Measurements from ENCODE around the gene NFATC1. TPM values are rescaled to one million over a fixed set of nuclear protein-coding genes. Genes with fewer than 3 reads are reported as not detected.
"Not testable (repeated sequence)": the region's sequence is repeated elsewhere in the genome, so short reads cannot be mapped to it uniquely, and the experiment has no call there.

The NFATC1 gene
- total RNA-seq, 2 experiments from 2014 or later: 94.2 to 98.5 TPM

DNA sequence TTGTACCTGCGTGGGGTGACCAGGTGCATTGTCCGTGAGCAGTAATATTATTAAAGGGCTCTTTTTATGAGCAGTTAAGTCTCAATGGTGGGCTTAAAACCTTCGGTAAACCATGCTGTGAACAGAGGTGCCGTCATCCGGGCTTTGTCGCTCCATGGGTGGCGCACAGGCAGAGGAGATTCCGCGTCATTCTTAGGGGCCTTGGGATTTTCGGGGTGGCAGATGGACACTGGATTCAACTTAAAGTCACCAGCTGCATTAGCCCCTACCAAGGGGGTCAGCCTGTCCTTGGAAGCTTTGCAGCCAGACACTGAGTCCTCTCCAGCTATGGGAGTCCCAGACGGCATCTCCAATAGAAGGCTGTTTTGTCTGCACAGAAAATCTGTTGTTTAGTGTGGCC, 107.7 kb downstream of the NFATC1 start:
- H3K27me3 Mint-ChIP-seq: no peaks in the 10 kb centered on the region
- DNase-seq: peak; percentile 0
- peaks cover 57% of the 10 kb centered on the region for H3K36me3 Mint-ChIP-seq
- peaks cover 23% of the 10 kb centered on the region for H3K9me3 Mint-ChIP-seq
- H3K27ac Mint-ChIP-seq: peak overlapping the region; percentile 88
- H3K4me3 Mint-ChIP-seq: no peak overlapping the region
- peaks cover 58% of the 10 kb centered on the region for H3K4me1 Mint-ChIP-seq

DNA sequence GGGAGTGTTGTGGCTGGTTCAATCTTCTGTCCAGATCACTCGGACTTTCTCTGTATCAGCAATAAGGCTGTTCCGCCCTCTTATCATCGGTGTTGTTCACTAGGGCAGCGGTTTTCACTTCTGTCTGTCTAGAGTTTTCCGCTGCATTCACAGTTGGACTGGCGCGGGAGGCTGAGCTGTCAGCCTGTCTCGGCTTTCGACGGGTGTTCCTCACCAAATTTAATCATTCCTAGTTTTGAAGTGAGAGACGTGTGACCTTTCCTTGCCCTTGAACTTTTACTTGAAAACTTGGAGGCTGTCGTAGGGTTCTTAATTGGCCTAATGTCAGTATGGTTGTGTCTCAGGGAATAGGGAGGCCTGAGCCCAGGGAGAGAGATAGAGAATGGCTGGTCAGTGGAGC, 108.3 kb downstream of the NFATC1 start:
- peak; percentile 5 for DNase-seq
- Mint-ChIP-seq H3K4me3 (peak overlapping the region; percentile 0), H3K4me1 (peaks cover 62% of the 10 kb centered on the region), H3K27me3 (no peaks in the 10 kb centered on the region), H3K9me3 (peaks cover 18% of the 10 kb centered on the region), H3K36me3 (peaks cover 56% of the 10 kb centered on the region), H3K27ac (peak overlapping the region; percentile 88)

DNA sequence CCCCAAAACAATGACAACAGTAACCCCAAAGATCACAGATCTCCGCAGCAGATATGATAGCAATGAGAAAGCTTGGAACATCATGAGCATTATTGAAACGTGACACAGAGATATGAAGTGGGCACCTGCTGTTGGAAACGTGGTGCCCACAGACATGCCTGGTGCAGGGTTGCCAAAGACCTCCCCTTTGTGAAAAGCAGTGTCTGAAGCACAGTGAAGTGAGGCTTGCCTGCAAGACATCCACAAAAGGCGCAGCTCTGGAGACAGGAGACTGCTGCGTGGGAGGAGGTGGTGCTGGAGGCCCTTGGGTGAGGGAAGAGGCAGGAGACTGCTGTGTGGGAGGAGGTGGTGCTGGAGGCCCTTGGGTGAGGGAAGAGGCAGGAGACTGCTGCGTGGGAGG, 108.8 kb downstream of the NFATC1 start:
- H3K27me3 Mint-ChIP-seq: not testable (repeated sequence)
- peaks cover 64% of the 10 kb centered on the region for H3K4me1 Mint-ChIP-seq
- peaks cover 56% of the 10 kb centered on the region for H3K36me3 Mint-ChIP-seq
- H3K9me3 Mint-ChIP-seq: peaks cover 15% of the 10 kb centered on the region
- peak overlapping the region; percentile 0 for H3K4me3 Mint-ChIP-seq
- H3K27ac Mint-ChIP-seq: peak overlapping the region; percentile 88
- peak; percentile 13 for DNase-seq

DNA sequence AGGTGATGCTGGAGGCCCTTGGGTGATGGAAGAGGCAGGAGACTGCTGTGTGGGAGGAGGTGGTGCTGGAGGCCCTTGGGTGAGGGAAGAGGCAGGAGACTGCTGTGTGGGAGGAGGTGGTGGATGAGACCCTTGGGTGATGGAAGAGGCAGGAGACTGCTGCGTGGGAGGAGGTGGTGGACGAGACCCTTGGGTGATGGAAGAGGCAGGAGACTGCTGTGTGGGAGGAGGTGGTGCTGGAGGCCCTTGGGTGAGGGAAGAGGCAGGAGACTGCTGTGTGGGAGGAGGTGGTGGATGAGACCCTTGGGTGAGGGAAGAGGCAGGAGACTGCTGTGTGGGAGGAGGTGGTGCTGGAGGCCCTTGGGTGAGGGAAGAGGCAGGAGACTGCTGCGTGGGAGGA, 109.7 kb downstream of the NFATC1 start:
- peak; percentile 0 for DNase-seq
- peaks cover 68% of the 10 kb centered on the region for H3K4me1 Mint-ChIP-seq
- not testable (repeated sequence) for H3K27me3 Mint-ChIP-seq, H3K9me3 Mint-ChIP-seq
- H3K36me3 Mint-ChIP-seq: peaks cover 54% of the 10 kb centered on the region
- H3K27ac Mint-ChIP-seq: peak overlapping the region; percentile 91
- peak overlapping the region; percentile 32 for H3K4me3 Mint-ChIP-seq

DNA sequence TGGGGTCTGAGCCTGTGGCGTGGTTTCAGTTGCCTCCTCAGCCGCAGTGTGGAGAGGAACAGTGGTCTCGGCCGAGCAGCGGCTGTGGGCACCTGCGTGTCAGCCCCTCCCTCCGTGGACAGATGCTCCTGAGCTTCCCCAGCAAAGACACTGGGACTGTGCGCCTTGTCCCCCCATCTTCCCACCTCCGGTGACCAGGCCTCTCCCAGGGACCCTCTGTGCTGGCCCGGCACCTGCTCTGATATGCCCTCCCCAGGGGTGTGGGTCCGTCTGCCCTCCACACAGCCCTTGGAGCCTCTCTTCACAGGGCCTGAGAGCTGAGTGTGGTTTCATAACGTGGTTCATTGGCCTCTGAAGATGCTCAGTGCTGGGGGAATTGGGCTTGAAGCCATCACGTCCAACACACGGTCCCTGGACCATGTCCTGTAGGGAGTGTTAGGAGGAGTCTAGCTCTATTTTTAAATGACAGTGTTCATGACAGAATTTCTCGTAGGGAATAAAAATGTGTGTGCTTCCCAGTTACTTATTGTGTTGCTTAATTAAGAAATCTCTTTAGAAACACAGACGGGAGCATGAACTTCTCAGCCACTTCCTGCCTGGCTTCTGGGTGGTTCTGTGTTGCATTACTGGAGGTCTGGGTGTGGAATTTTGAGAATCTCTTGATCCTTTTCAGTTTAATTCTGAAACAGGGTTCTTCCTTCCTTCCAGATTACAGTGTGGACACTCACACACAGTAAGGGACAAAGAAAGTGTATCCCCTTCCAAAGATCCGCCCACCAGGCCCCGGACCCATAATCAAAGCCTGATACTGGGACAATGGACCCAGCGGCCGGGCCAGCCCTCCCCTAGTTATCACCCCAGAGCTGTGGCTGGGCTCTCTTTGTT, 110.7 kb downstream of the NFATC1 start:
- H3K4me3 Mint-ChIP-seq: peak overlapping the region; percentile 63
- no peaks in the 10 kb centered on the region for H3K27me3 Mint-ChIP-seq
- peaks cover 48% of the 10 kb centered on the region for H3K36me3 Mint-ChIP-seq
- H3K4me1 Mint-ChIP-seq: peaks cover 68% of the 10 kb centered on the region
- peak; percentile 3 for DNase-seq
- H3K27ac Mint-ChIP-seq: peak overlapping the region; percentile 91
- H3K9me3 Mint-ChIP-seq: peaks cover 2% of the 10 kb centered on the region

DNA sequence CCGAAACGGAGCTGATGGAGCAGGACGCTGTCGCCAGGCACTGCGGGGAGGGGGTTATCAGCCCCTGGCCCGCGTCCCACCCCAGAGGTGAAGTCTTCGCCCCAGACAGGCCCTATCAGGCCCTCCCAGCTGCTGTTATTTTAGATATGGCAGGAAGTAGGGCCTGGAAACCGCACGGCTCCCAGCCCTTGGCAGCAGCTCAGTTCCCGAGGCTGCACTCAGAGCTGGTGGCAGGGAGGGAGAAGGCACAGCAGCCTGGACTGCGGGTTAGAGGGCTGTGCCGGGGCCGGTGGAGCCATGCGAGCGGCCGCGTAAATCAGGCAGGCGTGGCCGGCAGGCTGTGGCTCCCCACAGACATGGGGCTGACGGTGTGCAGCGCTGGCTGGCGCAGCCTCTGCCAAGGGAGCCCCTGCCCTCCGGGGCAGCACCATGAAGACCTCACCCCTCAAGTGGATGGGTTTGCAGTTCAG, 111.4 kb downstream of the NFATC1 start:
- peak overlapping the region; percentile 91 for H3K27ac Mint-ChIP-seq

DNA sequence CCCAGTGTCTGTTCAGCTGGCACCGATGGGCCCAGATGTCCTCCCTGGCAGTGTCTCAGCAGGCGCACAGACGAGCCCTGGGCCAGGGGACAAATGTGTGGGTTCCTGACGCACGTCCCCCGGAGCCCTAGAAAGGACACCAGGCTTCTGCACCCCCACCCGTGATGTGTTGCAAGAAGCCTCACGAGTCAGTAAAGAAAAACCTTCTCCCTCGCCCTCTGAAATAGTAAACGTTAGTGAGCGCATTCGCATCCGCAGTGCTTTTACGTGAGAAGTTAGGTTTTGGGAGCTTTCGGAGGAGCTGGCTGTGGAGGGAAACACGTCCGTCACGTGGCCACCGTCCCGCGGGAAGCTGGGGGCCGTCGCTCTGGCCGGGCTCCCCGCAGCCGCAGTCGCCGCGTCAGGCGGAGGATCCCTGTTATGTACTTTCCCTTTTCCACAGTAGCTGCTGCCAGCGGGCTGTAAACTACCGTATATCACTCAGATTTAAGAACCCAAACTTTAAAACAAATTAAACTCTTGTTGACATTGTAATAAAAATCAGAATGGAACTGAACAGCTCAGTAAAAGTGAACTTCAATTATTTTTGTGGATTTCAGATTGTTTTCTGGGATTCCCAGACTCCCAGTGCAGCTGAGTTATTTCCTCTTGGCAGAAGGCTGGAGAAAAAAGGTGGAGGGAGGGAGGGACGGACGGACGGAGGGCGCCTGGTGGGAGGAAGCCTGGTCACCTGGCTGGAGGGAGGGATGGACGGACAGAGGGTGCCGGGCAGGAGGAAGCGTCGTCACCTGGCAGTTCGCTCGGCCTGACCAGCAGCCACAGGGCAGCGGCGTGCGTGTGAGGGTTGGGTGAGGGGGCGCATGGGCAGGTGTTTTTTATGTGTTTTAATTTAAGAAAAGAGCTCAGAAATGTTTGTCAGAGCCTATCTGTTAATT, 112.1 kb downstream of the NFATC1 start:
- Mint-ChIP-seq H3K27me3 (no peaks in the 10 kb centered on the region), H3K4me3 (peak overlapping the region; percentile 63), H3K4me1 (peaks cover 59% of the 10 kb centered on the region), H3K9me3 (peaks cover 2% of the 10 kb centered on the region), H3K27ac (peak overlapping the region; percentile 91), H3K36me3 (peaks cover 42% of the 10 kb centered on the region)
- DNase-seq: peak; percentile 32

More for the DNA sequence above, 111.4 kb downstream of the NFATC1 start:
- DNase-seq: peak; percentile 34
- peaks cover 2% of the 10 kb centered on the region for H3K9me3 Mint-ChIP-seq
- H3K27me3 Mint-ChIP-seq: no peaks in the 10 kb centered on the region
- H3K4me3 Mint-ChIP-seq: peak overlapping the region; percentile 63
- H3K4me1 Mint-ChIP-seq: peaks cover 66% of the 10 kb centered on the region
- peaks cover 43% of the 10 kb centered on the region for H3K36me3 Mint-ChIP-seq

DNA sequence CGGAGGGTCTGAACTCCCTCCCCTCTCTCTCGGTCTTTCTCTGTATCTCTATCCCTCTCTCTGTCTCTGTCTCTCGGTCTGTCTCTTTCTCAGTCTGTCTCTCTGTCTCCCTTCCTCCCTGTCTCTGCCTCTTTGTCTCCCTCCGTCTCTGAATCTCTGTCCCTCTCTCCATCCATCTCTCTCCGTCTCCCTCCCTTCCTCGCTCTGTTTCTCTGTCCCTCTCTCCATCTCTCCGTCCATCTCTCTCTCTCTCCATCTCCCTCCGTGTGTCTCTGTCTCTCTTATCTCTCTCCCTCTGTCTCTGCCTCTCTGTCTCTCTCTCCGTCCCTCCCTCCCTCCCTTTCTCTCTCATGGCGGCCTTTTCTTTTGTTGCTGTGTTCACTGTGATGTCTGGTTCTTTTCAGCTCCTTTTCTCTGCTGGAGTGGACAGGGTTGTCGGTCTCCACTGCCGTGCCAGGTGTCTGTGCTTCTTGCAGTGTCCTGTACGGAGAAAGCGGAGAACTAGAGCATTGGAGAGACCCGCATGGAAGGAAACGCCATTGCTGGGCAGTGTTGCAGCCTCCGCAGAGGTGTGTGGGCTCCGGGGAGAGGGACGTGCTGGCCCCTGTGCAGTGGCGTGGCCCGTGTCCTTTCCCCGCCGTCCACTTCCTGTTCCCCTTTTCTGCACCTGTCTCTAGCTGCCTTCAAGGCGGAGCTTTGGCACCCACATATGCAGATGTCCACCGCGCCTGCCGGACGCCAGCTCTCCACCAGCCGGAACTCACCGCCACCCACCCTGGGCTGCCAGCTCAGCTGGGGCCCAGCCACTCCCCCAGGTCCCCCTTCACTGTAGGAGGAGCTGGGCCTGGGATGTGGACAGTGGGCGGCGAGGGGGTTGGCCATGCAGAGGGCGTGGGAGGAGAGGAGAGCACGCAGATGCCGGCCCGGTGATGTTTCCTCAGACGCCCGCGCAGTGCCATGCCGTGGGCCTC, 113.1 kb downstream of the NFATC1 start:
- peak; percentile 0 for DNase-seq
- Mint-ChIP-seq H3K27me3 (no peaks in the 10 kb centered on the region), H3K9me3 (peaks cover 2% of the 10 kb centered on the region), H3K36me3 (peaks cover 48% of the 10 kb centered on the region), H3K27ac (peak overlapping the region; percentile 91), H3K4me3 (peak overlapping the region; percentile 33), H3K4me1 (peaks cover 51% of the 10 kb centered on the region)

DNA sequence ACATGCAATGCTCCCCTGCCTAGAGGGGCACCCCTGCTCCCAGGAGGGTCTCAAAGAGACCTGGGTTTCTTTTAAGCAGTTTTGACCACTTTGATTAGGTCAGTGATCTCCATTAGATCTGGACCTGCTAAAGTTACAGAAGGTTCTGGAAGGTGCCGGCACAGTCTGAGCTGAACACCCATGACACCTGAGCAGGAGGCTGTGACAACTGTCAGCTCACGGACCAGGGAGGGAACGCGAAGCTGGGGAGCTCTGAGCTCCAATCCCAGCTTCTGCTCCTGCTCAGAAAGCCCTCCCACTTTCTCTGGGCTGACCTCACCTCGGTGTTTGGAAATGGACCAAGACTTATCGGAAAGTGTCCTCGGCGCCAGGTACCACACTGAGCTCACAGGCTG, 113.8 kb downstream of the NFATC1 start:
- Mint-ChIP-seq H3K27ac (no peak overlapping the region), H3K9me3 (peaks cover 2% of the 10 kb centered on the region), H3K27me3 (no peaks in the 10 kb centered on the region), H3K4me1 (peaks cover 44% of the 10 kb centered on the region), H3K4me3 (no peak overlapping the region), H3K36me3 (peaks cover 45% of the 10 kb centered on the region)
- no peak for DNase-seq

DNA sequence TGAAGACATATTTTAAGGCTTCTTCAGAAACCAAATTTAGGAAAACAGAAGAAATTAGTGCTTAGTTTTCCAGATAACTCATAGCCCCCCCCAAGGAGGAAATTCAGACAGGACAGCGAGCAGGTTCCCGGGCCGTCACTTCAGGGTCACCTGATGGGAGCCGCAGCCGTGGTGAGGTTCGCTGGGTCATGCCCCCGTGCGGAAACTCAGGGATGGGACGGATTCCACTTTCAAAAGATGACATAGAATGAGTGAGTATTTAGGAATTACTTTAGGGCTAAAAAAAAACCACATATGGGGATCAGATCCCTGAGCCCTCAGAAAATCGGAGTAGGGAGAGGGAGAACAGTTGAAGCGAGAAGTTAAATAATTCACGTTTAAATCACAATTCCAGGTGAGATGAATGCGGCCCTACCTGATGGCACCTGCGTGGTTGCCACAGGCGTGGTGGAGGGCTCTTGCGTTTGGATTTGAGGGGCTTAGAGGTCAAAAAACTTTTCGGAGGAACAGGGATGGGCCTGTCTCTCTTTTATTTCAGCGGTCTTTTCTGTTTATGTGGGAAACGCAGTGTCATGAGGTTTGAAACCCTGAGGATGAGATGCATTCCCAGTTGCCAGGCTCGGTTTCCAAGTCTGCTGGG, 114.4 kb downstream of the NFATC1 start:
- no peak overlapping the region for H3K4me3 Mint-ChIP-seq
- H3K4me1 Mint-ChIP-seq: peaks cover 46% of the 10 kb centered on the region
- H3K27me3 Mint-ChIP-seq: no peaks in the 10 kb centered on the region
- peaks cover 46% of the 10 kb centered on the region for H3K36me3 Mint-ChIP-seq
- peaks cover 2% of the 10 kb centered on the region for H3K9me3 Mint-ChIP-seq
- DNase-seq: no peak
- no peak overlapping the region for H3K27ac Mint-ChIP-seq

DNA sequence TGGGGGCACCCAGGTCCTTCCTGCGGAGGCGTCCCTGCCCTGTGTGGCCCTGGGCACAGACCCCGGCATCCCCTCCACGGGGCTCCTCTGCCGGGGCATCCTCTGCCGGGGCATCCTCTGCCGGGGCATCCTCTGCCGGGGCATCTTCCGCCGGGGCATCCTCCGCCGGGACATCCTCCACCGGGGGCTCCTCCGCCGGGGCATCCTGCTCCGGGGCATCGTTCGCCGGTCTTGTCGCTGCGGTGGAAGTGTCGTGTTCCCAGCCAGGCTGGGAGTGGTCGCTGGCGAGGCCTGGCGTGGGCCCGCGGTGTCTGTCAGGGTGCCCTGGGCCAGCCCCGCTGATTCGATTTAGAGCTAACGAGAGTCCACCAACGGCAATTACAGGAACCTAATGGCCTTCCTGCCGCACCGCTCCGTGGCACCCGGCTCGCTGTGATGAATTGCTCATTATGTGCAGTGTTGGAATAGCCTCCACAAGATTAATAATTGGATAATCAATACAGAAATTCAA, 115.1 kb downstream of the NFATC1 start:
- Mint-ChIP-seq H3K4me3 (no peak overlapping the region), H3K27ac (no peak overlapping the region), H3K4me1 (peaks cover 44% of the 10 kb centered on the region), H3K36me3 (peaks cover 44% of the 10 kb centered on the region), H3K9me3 (peaks cover 2% of the 10 kb centered on the region), H3K27me3 (no peaks in the 10 kb centered on the region)
- DNase-seq: no peak

DNA sequence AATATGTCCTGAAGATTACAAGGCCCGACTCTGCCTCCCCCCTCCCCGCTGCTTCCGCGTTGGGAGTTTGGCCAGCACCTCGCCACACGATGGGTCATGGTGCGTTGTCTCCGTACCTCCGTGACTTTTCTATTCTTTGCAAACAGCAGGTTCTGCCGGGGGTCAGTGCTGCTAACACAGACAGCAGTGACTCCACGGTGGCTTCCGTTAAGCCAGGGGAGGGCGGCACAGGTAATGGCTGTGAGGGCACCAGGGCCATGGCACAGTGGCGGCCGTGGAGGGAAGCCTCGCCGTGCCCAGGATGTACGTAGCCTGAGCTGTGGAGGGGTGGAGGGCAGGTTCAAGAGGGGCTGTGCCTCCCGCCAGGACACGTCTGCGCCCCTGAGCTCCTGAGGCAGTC, 115.5 kb downstream of the NFATC1 start:
- peaks cover 1% of the 10 kb centered on the region for H3K9me3 Mint-ChIP-seq
- no peak overlapping the region for H3K27ac Mint-ChIP-seq
- peaks cover 40% of the 10 kb centered on the region for H3K36me3 Mint-ChIP-seq
- peaks cover 44% of the 10 kb centered on the region for H3K4me1 Mint-ChIP-seq
- no peak for DNase-seq
- H3K27me3 Mint-ChIP-seq: no peaks in the 10 kb centered on the region
- no peak overlapping the region for H3K4me3 Mint-ChIP-seq

DNA sequence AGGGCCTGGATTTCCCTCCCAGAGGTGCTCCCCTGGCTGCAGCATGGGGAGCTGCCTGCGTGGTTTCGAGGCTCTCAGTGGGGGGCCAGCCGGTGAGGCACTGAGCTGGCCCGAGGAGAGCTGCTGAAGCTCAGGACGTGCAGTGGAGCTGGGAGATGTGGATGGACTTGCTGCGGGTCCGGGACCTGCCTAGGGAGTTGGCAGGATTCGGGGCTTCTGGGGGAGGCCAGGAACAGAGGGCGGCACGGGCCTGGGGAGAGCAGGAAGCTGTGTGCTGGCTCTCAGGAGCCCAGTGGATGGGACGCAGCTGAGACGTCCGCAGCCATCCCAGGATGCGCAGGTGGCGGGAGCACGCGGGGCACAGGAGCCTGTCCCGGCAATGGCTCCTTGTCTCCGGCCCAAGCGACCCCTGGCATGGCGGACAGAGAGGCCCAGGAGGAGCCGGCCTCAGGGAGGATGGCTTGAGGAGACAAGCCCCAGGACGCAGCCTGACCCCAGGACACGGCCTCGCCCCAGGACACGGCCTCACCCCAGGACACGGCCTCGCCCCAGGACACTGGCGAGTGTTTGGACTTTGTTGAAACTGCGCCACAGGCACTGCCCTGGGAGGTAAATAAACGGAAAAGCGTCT, 116.1 kb downstream of the NFATC1 start:
- no peaks in the 10 kb centered on the region for H3K9me3 Mint-ChIP-seq
- no peak overlapping the region for H3K4me3 Mint-ChIP-seq
- H3K27me3 Mint-ChIP-seq: no peaks in the 10 kb centered on the region
- H3K4me1 Mint-ChIP-seq: peaks cover 44% of the 10 kb centered on the region
- no peak overlapping the region for H3K27ac Mint-ChIP-seq
- peaks cover 35% of the 10 kb centered on the region for H3K36me3 Mint-ChIP-seq
- no peak for DNase-seq

Measured in activated naive CD8-positive, alpha-beta T cell treated with anti-CD3 and anti-CD28 coated beads for 36 hours (primary cell).